HG03469 (cell line): ENCODE data around the gene TMEM273.
A peak's percentile ranks its signal among the peaks of the same experiment; 100 is the strongest.

Experiments used
- ATAC-seq: cut with Tn5 transposase; IDR thresholded peaks from one replicate; pipeline ENCODE4 v1.9.1; 2021; ENCODE audit warnings: mild to moderate bottlenecking, moderate library complexity, moderate number of reproducible peaks; ENCODE audit not compliant: unreplicated experiment

The TMEM273 gene

GRCh38 chr10:49177391-49178355 is 10.5 kb downstream of the TMEM273 start:
- ATAC-seq: peak; percentile 66

DNA sequence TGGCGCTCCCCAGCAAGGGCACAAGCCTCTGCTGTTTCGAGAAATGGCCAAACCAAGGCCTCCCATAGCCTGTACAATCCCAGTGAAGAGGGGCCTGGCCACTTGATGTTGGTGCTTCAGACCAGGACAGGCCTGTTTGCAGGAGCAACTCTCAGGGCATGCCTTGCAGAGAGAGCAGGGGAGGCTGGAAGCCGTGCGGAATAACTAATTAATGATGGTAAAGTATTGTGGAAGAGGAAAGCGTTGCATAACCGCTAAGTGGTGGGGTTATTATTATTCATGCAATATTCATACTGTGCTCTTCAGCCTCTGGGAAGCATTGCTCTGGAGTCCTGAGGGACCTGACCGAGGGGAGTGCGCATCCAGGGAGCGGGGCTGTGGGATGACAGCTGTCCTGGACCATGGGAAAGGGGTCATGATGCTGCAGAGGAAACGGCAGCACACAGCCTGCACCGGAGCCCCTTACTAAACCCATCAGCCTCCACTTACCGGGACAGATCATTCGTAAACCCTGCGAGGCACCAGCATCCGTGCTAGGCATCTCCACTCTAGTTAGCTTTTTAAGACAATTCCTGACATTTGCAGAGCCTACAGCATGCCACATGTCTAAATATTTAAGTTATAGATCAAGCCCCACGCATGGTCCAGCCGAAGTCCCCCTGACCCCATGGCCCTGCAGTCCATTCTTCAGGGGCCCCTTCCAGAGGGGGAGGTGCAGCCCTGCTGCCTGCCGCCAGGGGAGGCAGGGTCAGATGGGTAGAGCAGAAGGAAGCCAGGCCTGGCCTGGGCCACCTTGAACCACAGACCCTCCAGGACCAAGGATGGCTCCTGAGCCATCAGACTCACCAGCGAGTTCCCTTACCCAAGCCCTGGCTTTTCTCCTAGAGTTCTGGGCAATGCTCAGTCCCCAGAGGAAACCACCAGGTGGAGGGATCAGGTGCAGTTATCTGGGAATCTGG is 11.6 kb downstream of the TMEM273 start:
- no peak for ATAC-seq

- no peak for ATAC-seq
Measured at GRCh38 chr10:49175587-49176309, 12.4 kb downstream of the TMEM273 start.

DNA sequence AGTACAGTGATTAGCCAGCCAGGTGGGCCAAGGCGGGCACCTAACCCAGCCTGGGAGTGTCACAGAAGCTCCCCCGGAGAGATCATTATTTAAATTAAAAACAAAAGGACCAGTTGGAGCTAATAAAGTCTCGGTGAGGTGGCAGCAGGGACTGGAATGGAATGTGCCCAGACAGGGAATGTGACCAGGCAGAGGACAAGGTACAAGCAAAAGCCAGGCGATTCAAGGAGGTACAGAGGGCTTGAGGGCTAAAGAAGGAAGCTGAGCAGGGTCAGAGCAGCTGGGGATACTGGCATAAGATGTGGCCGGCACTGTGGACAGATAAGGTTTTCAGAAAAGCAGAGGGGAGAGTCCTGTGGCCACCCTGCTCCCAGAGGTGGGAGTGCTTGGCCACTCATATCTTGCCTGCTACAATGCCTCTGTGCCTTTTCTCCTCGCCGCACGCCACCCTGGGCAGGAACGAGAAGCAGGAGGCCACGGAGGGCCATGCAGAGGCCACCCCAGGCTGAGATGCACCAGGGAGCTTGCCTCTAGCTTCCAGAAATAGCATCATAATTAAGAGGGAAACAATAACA is 13.2 kb downstream of the TMEM273 start:
- ATAC-seq: no peak

GRCh38 chr10:49174261-49174925 is 13.8 kb downstream of the TMEM273 start:
- no peak for ATAC-seq

- no peak for ATAC-seq
Measured at GRCh38 chr10:49173853-49174252, 14.3 kb downstream of the TMEM273 start.

DNA sequence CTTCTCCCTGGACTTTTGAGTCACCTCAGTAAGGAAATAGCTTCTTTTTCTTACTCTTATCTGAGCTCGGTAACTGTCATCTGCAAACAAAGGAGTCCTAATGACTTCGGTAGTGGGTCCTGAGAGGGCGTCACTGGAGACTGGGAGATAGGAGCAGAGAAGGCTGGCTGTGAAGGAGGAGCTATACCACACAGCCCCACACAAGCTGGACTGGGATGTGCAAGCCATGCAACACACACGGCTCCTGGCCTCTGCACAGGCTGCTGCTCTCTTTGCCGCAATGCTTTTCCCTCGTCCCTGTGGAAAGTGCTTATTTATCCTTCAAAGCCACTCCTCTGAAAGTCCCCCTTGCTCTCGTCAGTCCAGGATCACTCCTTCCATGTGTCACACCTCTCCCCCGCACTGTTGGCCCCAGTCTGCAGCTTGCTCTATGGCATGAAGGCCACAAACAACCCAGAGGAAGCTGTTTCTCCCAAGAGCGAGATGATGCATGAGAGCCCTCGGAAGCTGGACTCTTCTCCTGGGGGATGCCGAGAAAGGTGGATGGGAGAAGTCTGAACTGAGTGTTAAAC is 14.9 kb downstream of the TMEM273 start:
- no peak for ATAC-seq

GRCh38 chr10:49172777-49173132 is 15.4 kb downstream of the TMEM273 start:
- no peak for ATAC-seq

DNA sequence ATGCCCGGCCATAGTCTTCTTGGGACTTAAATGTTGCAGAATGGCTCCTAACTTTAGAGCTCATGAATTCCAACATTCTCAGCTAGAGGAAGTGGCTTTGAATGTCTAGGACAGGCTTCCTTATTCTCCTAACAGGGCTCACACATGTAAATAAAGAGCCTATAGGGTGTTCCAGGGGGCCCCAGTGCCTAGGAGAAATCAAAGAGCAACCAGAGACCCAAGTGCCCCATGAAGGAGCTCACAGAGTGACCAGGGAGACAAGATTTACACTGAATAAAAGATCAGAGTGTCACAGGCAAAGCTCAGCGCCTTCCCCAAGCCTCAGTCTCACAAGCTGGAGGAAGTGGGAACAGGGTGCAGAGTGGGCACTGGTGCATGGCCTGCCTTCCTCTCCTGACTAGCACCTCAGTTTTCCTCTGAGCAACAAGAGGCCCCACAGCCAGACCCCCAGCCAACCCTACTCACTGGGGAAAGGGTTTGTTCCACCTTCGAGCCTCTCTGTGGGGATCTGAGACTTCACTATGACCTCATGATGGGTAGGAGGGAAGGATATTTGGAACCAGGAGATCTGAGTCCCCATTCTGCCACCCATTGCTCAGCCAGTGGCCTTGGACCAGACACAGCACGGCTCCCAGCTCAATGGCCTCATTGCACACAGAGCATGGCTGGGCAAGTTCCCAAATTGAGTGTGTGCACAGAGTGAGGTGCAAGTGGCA is 16.0 kb downstream of the TMEM273 start:
- ATAC-seq: no peak

- no peak for ATAC-seq
Measured at GRCh38 chr10:49171326-49172060, 16.7 kb downstream of the TMEM273 start.

- ATAC-seq: no peak
Measured at GRCh38 chr10:49170632-49171325, 17.4 kb downstream of the TMEM273 start.

DNA sequence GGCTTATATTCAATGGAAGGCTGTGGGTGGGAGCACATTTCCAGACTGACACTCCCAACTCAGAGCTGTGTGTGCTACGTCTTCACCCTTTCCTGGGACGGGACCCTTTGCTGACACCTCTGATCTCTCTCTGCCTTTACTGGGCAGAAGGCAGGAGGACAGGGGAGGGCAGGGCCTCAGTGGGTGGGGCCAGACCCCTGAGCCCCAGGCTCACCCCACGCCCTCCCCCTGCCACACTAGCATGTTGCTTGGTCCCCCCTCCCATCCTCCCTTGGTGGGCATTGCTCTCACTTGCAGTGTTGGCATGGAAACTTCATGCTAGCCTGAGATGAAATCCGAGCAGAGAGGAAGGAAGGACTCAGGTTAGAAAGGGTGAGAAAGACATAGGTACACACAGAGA is 18.4 kb downstream of the TMEM273 start:
- no peak for ATAC-seq

- ATAC-seq: no peak
Measured at GRCh38 chr10:49168831-49169500, 19.2 kb downstream of the TMEM273 start.

- no peak for ATAC-seq
Measured at GRCh38 chr10:49168171-49168540, 20.0 kb downstream of the TMEM273 start.

- ATAC-seq: no peak
Measured at GRCh38 chr10:49167425-49168170, 20.6 kb downstream of the TMEM273 start.
